Tongue (tissue), 2 donors: ENCODE data around the gene PHAX. TPM values are rescaled to one million over a fixed set of nuclear protein-coding genes. Genes with fewer than 3 reads are reported as not detected.
"Not testable (repeated sequence)": the region's sequence is repeated elsewhere in the genome, so short reads cannot be mapped to it uniquely, and the experiment has no call there.

Experiments
- DNase-seq: peaks from one replicate; pipeline ENCODE4 v3.0.0-alpha.2; 2015
- total RNA-seq: library from RNA; depleted of rRNA; stranded (reverse); fragments of >200 nt; gene quantifications from one replicate; pipeline ENCODE4 v1.2.3, GENCODE V29; 2014

The PHAX gene
- total RNA-seq, 1 donor from 2014 or later: 66.0 TPM

DNA sequence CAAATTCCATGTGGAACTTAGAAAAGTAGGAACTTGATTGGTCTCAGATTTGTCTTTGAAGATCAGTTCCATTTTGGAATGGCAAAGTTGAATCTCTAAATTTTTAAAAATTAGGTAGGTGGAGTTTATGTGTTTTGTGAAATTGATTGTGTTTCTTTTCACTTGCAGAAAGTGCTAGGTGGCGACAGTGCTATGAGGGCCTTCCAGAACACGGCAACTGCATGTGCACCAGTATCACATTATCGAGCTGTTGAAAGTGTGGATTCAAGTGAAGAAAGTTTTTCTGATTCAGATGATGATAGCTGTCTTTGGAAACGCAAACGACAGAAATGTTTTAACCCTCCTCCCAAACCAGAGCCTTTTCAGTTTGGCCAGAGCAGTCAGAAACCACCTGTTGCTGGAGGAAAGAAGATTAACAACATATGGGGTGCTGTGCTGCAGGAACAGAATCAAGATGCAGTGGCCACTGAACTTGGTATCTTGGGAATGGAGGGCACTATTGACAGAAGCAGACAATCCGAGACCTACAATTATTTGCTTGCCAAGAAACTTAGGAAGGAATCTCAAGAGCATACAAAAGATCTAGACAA lies 2.8 kb downstream of the PHAX start:
- no peak for DNase-seq

DNA sequence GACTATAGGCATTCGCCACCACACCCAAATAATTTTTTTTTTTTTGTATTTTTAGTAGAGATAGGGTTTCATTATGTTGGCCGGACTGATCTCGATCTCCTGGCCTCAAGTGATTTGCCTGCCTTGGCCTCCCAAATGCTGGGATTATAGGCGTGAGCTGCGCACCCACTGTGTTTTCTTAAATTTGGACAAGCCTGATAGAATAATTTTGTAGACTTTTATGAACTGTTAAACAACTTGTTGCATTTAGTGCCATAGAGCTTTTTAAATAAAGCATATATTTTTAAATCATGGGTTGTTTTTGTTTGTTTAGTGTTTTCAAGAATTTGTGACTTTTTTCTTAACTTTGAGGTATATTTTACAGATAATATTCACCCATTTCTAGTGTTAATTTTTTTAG lies 4.8 kb downstream of the PHAX start:
- no peak for DNase-seq

DNA sequence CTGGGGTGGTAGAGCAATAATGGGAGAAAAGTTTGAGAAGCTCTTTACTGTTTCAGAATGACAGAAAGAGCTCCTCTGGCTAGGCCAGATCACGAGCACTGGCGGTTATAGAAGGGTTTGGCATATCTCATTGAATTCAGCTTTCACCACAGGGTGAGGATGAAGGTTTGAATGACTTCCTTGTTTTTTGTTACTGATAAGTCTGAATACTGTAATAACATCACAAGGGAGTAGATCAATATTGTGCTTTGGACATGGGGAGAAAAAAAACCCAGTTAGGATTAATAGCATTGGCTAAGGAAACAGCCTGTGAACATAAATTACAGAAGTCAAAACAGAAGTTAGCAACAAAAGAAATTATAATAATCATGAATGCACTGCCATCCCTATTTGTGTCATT lies 9.4 kb downstream of the PHAX start:
- DNase-seq: no peak

DNA sequence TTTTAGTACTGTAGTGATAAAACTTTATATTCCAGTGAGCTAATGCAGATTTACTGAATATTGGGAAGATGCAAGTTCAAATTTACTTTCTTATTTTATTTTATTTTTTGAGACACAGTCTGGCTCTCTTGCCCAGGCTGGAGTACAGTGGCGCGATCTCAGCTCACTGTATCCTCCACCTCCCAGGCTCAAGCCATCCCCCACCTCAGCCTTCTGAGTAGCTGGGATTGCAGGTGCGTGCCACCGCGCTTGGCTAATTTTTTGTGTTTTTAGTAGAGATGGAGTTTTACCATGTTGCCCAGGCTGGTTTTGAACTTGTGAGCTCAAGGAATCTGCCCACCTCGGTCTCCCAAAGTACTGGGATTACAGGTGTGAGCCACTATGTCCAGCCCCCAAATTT lies 9.9 kb downstream of the PHAX start:
- DNase-seq: no peak

DNA sequence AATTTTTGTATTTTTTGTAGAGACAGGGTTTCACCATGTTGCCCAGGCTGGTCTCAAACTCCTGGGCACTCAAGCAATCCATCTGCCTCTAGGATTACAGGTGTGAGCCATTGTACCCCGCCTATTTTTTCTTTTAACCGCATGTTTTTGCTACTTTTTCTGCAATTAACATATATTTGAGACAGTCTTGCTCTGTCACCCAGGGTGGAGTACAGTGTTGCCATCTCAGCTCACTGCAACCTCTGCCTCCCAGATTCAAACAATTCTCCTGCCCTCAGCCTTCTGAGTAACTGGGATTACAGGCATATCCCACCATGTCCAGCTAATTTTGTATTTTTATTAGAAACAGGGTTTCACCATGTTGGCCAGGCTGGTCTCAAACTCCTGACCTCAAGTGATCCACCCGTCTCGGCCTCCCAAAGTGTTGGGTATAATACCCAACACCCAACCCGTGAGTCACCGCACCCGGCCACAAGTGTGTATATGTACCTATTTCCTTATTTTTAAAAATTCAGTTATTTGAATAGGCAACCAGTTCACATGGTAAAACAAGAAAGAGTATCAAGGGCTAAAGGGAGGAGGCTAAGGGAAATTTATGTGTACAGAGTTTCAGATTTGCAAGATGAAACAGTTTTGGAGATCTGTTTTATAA lies 13.3 kb downstream of the PHAX start:
- no peak for DNase-seq

- no peak for DNase-seq
These were observed 14.5 kb downstream of the PHAX start for GRCh38 chr5:126615286-126615685.

DNA sequence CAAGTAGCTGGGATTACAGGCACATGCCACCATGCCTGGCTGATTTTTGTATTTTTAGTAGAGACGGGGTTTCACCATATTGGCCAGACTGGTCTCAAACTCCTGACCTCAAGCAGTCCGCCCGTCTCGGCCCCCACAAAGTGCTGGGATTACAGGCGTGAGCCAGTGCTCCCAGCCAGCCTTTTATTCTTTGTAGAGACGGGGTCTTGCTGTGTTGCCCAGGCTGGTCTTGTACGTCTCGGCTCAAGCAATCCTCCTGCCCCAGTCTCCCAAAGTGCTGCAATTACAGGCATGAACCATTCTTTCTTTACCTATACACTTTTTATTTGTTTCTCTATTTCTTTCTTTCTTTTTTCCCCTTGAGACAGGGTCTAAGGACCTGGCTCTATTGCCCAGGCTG lies 16.9 kb downstream of the PHAX start:
- DNase-seq: not testable (repeated sequence)

- DNase-seq: no peak
These were observed 19.0 kb downstream of the PHAX start for GRCh38 chr5:126619781-126620180.

- DNase-seq: no peak
These were observed 23.8 kb downstream of the PHAX start for GRCh38 chr5:126624534-126624933.

DNA sequence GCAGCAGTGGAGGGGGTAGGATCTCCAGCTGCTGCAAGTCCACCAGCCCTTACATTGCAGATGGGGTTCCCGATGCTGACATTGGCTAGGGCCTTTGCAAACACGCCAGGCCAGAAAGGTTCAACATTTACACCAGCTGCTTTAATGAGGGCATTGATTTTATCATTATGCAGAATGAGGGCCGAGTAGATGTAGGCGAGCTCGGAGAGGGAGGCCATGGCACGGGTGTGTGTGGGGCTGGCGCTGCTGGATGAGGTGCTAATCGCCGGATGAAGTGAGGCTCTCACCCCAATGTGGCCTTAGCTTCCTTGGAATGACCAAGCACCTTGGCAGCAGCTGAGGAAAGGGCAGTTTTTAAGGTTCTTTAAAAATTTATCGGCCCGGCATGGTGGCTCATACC lies 27.4 kb downstream of the PHAX start:
- no peak for DNase-seq

DNA sequence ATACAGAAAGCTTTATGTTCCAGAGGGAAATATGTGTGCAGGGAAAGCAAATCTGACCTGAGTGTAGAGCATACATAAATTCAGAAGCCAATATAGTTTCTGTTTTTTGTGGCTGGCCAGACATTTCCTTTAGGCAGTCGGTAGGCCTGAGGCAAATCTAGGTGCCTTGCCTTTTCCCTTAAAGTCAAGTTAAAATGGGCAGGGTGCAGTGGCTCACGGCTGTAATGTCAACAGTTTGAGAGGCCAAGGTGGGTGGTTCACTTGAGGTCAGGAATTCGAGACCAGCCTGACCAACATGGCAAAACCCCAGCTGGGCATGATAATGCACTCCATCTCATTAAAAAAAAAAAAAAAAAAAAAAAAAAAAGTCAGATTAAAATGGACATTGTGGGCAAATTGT lies 31.2 kb downstream of the PHAX start:
- DNase-seq: no peak

DNA sequence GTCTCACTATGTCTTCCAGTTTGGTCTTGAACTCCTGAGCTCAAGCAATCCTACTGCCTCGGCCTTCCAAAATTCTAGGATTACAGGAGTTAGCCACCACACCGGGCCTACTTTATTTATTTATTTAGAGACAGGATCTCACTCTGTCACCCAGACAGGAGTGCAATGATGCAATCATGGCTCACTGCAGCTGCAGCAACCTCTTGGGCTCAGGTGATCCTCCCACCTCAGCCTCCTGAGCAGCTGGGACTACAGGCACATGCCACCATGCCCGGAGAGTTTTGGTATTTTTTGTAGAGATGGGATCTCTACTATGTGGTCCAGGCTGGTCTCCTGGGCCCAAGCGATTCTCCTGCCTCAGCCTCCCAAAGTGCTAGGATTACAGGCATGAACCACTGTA lies 32.8 kb downstream of the PHAX start:
- no peak for DNase-seq

DNA sequence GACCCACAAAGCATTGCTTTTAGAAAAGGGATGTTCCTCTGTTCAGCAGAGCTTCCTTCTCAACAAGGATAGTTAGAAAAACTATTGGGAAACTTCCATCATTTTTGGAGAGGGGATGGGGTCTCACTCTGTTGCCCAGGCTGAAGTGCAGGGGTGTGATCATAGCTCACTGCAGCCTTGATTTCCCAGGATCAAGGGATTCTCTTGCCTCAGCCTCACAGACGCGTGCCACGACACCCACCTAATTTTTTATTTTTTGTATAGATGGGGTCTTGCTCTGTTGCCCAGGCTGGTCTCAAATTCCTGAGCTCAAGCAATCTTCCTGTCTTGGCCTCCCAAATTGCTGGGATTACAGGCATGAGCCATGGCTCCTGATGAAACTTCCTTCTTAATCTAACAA lies 34.8 kb downstream of the PHAX start:
- no peak for DNase-seq

DNA sequence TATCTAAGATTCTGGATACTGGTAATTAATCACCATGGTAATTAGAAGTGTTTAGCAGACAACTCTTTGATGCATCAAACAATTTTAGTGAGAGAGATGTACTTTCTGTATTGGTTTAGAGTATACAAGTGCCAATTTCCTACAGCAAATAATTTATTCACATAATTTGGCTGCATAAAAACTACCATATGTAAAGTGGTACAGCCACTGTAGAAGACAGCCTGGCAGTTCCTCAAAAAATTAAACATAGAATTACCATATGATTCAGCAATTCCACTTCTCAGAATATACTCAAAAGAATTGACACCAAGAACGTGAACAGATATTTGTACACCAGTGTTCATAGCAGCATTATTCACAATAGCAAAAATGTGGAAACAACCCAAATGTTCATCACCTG lies 36.2 kb downstream of the PHAX start:
- DNase-seq: no peak

DNA sequence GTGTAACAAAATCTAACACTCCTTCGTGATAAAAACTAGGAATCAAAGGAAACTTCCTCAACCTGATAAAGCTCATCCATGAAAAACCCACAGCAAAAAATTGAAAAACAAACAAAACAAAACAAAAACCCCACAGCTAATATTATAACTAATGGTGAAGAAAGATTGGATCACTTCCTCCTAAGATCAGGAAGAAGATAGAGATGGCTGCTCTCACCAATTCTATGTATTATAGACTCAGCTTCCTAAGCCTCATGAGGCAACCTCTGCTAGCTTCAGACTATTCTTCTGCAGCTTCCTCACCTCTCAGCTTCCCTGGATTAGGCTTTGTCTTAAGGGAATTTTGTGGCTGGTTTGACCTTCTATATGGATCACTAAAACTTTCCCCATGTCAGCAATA lies 40.1 kb downstream of the PHAX start:
- DNase-seq: no peak

DNA sequence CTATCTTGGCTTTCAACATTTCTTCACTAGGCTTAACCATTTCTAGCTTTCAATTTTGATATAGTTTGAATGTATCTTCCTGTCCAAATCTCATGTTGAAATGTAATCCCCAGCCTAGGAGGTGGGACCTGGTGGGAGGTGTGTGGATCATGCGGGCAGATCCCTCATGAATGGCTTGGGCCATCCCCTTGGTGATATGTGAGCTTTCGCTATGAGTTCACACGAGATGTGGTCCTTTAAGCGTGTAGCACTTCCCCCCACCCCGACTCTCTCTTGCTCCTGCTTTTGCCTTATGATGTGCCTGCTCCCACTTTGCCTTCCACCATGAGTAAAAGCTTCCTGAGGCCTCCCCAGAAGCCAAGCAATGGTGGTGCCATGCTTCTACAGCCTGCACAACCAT lies 40.6 kb downstream of the PHAX start:
- no peak for DNase-seq

DNA sequence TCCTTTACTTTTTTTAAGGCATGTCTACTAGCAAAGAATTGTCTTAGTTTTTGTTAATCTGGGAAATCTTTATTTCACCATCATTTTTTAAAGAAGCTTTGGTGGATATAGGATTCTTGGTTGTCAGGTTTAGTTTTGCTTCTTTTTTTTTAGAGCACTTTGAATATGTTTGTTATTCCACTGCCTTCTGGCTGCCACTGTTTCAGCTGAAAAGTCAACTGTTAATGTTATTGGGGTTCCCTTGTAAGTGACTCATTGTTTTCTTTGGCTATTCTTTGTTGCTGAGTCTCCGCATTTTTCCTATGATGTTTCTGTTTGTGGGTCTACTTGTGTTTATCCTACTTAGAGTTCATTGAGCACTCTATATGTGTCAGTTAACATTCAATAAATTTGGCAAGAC lies 44.4 kb downstream of the PHAX start:
- DNase-seq: no peak

- DNase-seq: no peak
These were observed 46.3 kb downstream of the PHAX start for GRCh38 chr5:126647071-126647470.

GRCh38 chr5:126648471-126648870 lies 47.7 kb downstream of the PHAX start:
- DNase-seq: no peak

- DNase-seq: not testable (repeated sequence)
These were observed 48.3 kb downstream of the PHAX start for GRCh38 chr5:126649057-126649456.

- DNase-seq: not testable (repeated sequence)
These were observed 49.0 kb downstream of the PHAX start for GRCh38 chr5:126649709-126650108.

- DNase-seq: no peak
These were observed 49.7 kb downstream of the PHAX start for GRCh38 chr5:126650463-126650862.

DNA sequence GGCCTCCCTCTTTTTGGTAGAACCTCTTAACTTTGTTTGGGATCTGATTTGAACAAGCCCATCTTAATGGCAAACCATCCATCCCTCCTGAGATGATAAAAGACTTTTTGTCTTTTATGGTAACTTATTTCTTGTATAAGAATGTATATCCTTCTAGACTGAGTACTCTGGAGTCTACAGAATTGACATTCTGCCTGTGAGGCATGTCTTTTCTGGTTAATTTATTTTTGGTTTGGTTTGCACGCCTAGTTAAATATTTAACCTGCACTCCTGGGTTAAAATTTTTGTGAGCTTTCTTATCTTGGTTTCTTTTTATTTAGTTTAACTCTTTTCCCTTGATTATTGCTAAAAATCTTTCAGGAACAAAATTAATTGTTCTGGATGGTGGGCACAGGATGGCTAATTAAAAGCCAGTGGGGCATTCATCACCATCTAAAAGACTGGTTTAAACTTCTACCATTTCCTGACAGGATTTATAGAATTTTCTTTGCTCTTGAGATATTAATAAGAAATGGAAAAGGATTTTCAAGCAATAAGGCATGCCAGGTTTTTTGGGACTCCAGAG lies 50.3 kb downstream of the PHAX start:
- no peak for DNase-seq

DNA sequence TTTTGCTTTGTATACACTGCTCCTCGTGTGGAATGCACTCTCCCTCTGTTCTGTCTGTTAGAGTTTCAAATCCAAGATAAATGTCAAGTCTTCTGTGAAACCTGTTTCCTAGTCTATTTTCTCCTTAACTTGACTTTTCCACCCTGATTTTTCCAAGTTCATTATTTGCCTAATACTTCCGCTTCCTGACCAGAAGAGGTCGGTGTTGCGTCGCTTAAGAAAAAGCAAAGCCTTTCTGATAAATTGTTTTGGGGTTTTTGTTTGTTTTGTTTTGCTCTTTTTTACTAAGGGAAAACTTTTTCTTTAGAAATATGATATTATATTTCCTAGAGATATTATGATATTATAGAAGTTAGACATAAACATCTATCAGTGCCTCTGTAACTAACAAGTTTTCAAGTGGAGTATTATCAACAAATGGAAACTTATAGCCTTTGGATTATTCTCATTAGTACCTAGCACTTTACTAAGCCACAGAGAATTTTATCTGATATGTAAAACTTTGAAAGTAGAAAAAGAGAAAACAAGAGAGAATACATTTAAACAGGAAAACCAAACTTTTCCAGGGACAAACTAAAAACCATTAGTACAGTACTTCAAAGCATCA lies 55.8 kb downstream of the PHAX start:
- DNase-seq: peak; percentile 65
